ENCODE results near the gene ABCD1.

- TF ChIP-seq CTCF (IDR thresholded peaks at IDR 0.05) (no peak), POLR2A (IDR thresholded peaks at IDR 0.05) (no peak)
Measured at GRCh38 chrX:153689654-153690465, 34.8 kb upstream of the ABCD1 start.

Measured in uterus (tissue), 2 donors.